ENCODE results near the gene APLNR.

The APLNR gene

DNA sequence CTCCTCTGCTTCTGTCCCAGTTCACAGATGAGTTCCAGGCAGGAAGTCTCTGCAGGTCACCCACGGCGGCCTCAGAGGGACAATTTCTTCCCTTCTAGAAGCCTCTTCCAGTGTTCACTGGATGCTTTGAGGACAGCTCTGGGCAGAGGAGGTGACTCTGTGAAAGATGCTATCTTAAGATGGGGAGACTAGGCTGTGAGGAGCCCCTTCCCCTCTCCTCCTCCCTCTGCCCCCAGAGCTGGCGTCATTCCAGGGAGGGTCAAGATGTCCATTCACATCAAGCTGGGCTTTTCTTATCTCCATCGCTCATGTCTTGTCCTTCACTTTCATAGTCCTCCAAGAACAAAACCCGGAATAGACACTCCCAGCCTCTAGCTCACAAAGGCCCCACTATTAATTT is 3.3 kb downstream of the APLNR start:
- Histone ChIP-seq H3K4me1 (ENCODE audit: low read depth, poor library complexity, severe bottlenecking) (no peaks in the 10 kb centered on the region), H3K27ac (no peak overlapping the region), H3K27me3 (ENCODE audit: insufficient read depth, low read depth) (no peaks in the 10 kb centered on the region), H2AFZ (ENCODE audit: low read depth) (no peak overlapping the region), H3K79me2 (ENCODE audit: insufficient read depth, low read depth) (no peaks in the 10 kb centered on the region), H3K4me2 (no peak overlapping the region), H4K20me1 (ENCODE audit: insufficient read depth) (no peaks in the 10 kb centered on the region), H3K9ac (no peak overlapping the region), H3K36me3 (ENCODE audit: insufficient read depth) (no peaks in the 10 kb centered on the region), H3K4me3 (IDR thresholded peaks at IDR 0.05; ENCODE audit: insufficient read depth, low read depth, low read length) (no peak overlapping the region)
- TF ChIP-seq, protein P1, sequence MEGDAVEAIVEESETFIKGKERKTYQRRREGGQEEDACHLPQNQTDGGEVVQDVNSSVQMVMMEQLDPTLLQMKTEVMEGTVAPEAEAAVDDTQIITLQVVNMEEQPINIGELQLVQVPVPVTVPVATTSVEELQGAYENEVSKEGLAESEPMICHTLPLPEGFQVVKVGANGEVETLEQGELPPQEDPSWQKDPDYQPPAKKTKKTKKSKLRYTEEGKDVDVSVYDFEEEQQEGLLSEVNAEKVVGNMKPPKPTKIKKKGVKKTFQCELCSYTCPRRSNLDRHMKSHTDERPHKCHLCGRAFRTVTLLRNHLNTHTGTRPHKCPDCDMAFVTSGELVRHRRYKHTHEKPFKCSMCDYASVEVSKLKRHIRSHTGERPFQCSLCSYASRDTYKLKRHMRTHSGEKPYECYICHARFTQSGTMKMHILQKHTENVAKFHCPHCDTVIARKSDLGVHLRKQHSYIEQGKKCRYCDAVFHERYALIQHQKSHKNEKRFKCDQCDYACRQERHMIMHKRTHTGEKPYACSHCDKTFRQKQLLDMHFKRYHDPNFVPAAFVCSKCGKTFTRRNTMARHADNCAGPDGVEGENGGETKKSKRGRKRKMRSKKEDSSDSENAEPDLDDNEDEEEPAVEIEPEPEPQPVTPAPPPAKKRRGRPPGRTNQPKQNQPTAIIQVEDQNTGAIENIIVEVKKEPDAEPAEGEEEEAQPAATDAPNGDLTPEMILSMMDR (conservative IDR thresholded peaks at IDR 0.05; ENCODE audit: low read depth, low read length): no peak

DNA sequence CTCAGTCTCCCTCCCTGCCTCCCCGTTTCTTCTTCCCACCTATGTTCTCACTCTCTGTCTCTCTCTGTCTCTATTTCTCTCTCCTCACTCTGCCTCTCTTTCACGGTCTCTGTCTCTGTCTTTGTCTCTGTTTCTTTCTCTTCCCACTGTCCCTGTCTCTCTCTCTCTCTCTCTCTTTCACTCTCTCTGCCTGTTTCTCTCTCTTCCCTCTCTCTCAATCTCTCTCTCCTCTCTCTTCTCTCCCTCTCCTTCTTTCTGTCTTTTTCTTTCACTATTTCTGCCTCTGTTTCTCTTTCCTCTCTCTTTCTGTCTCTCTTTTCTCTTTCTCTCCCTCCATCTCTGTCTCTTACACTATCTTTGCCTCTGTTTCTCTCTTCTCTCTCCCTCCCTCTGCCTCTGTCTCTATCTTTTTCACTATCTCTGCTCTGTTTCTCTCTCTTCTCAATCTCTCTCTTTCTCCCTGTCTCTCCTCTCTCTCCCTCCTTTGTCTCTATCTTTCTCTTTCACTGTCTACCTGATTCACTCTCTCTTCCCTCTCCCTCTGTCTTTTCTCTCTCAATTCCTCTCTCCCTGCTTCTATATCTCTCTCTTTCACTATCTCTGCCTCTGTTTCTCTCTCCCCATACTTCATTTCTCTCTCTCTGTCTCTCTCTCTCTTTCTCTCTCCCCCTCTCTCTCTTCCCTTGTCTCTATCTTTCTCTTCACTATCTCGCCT is 5.4 kb downstream of the APLNR start:
- H3K4me2 ChIP-seq: no peak overlapping the region
- no peak overlapping the region for H3K4me3 ChIP-seq (IDR thresholded peaks at IDR 0.05; ENCODE audit: insufficient read depth, low read depth, low read length)
- no peak overlapping the region for H2AFZ ChIP-seq (ENCODE audit: low read depth)
- no peaks in the 10 kb centered on the region for H3K79me2 ChIP-seq (ENCODE audit: insufficient read depth, low read depth)
- no peaks in the 10 kb centered on the region for H3K36me3 ChIP-seq (ENCODE audit: insufficient read depth)
- H4K20me1 ChIP-seq (ENCODE audit: insufficient read depth): no peaks in the 10 kb centered on the region
- H3K9ac ChIP-seq: no peak overlapping the region
- H3K27me3 ChIP-seq (ENCODE audit: insufficient read depth, low read depth): no peaks in the 10 kb centered on the region
- no peak overlapping the region for H3K27ac ChIP-seq
- no peaks in the 10 kb centered on the region for H3K4me1 ChIP-seq (ENCODE audit: low read depth, poor library complexity, severe bottlenecking)
- TF ChIP-seq, protein P1 (conservative IDR thresholded peaks at IDR 0.05; ENCODE audit: low read depth, low read length): no peak

DNA sequence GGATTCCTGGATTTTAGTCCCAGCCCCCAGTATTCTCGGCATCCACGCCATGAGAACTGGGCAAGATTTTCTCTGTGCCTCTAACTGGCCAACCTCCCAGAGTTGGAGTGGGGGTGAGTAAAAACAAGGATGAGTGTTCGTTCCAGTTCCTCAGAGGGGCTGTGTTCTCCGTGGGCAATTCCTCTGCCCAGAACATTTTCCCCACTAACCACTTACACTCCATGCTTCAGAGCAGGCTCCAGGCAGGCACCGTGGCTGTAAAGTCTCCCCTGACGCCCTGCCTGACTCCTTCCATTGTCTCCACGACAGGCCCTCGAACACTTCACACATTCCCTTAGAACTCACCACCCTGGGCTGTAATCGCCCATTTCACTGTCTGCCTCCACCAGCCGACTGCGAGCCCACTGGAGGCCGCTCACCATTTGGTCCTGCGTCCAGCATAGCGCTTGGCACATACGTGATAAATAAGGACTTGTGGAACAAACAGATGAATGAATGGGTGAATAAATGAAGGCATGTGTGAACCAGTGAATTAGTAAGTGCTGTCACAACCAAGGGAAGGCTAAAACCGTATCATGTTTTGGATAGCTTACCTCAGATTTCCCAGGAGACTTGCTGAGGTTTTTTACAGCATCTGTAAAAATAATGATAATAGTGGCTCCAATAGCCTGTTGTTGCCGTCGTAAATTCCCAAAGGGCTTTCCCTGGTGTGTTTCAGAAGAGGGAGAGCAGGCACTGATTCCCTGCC is 6.1 kb downstream of the APLNR start:
- Histone ChIP-seq H3K27ac (no peak overlapping the region), H3K27me3 (ENCODE audit: insufficient read depth, low read depth) (no peaks in the 10 kb centered on the region), H4K20me1 (ENCODE audit: insufficient read depth) (no peaks in the 10 kb centered on the region), H3K4me1 (ENCODE audit: low read depth, poor library complexity, severe bottlenecking) (no peaks in the 10 kb centered on the region), H3K4me2 (no peak overlapping the region), H3K9ac (no peak overlapping the region), H3K4me3 (IDR thresholded peaks at IDR 0.05; ENCODE audit: insufficient read depth, low read depth, low read length) (no peak overlapping the region), H3K36me3 (ENCODE audit: insufficient read depth) (no peaks in the 10 kb centered on the region), H2AFZ (ENCODE audit: low read depth) (no peak overlapping the region), H3K79me2 (ENCODE audit: insufficient read depth, low read depth) (no peaks in the 10 kb centered on the region)
- TF ChIP-seq, protein P1 (conservative IDR thresholded peaks at IDR 0.05; ENCODE audit: low read depth, low read length): no peak

DNA sequence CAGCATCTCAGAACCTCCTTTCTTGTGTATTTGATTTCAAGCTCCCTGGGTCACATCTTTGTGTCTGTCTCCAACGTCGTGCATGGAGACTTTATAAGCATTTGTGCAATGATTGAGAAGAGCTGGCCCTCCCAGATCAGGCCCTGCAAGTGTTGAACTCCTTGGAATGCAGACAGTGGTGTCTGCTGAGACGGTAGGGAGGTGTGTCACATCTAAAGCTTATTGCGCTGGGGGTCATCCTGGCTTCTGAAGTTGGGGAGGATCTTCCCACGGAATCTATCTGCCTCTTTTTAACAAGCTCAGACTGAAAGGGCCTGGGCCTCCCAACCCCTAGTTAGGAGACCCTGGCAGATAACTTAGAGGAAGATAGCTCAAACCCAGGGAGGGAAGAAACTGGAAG is 6.7 kb downstream of the APLNR start:
- no peaks in the 10 kb centered on the region for H3K36me3 ChIP-seq (ENCODE audit: insufficient read depth)

More for the DNA sequence above, 6.7 kb downstream of the APLNR start:
- Histone ChIP-seq H3K79me2 (ENCODE audit: insufficient read depth, low read depth) (no peaks in the 10 kb centered on the region), H3K4me3 (IDR thresholded peaks at IDR 0.05; ENCODE audit: insufficient read depth, low read depth, low read length) (no peak overlapping the region), H2AFZ (ENCODE audit: low read depth) (no peak overlapping the region), H3K27ac (no peak overlapping the region), H3K9ac (no peak overlapping the region), H3K4me1 (ENCODE audit: low read depth, poor library complexity, severe bottlenecking) (no peaks in the 10 kb centered on the region), H3K4me2 (no peak overlapping the region), H3K27me3 (ENCODE audit: insufficient read depth, low read depth) (no peaks in the 10 kb centered on the region), H4K20me1 (ENCODE audit: insufficient read depth) (no peaks in the 10 kb centered on the region)
- TF ChIP-seq, protein P1 (conservative IDR thresholded peaks at IDR 0.05; ENCODE audit: low read depth, low read length): no peak
